SK-N-SH treated with all-trans-retinoic acid at 6 μM for 48 hours (cell line): ENCODE measurements around the gene THADA.
A peak's percentile ranks its signal among the peaks of the same experiment; 100 is the strongest.

Source experiments
- ATAC-seq: fragments of 200-7000 bp; cut with Tn5 transposase; 3 replicates; pipeline ENCODE4 v1.9.1; 2020; ENCODE audit warnings: mild to moderate bottlenecking, moderate library complexity
- ARNTL ChIP-seq: fragments of 450-650 bp; formaldehyde crosslinking; IDR thresholded peaks from 2 replicates; pipeline ENCODE4 v1.5.0; 2020; ENCODE audit warnings: low read depth, mild to moderate bottlenecking, moderate library complexity, borderline replicate concordance
- CSDC2 ChIP-seq: fragments of 250-450 bp; sonication (Bioruptor Pico); IDR thresholded peaks from 2 replicates; pipeline ENCODE4 v1.5.0; 2020; ENCODE audit warnings: mild to moderate bottlenecking, moderate library complexity
- ESRRG ChIP-seq: fragments of 250-450 bp; sonication (Bioruptor Pico); IDR thresholded peaks from 2 replicates; pipeline ENCODE4 v1.6.1; 2021; ENCODE audit warnings: mild to moderate bottlenecking
- GLIS3 ChIP-seq: fragments of 250-450 bp; sonication (Bioruptor Pico); IDR thresholded peaks from 2 replicates; pipeline ENCODE4 v1.5.0; 2020; ENCODE audit warnings: mild to moderate bottlenecking, moderate library complexity
- ISL1 ChIP-seq: fragments of 250-450 bp; sonication (Bioruptor Pico); IDR thresholded peaks from 2 replicates; pipeline ENCODE4 v2.1.2; 2022; ENCODE audit warnings: mild to moderate bottlenecking, moderate library complexity
- SNAI2 ChIP-seq: fragments of 250-450 bp; sonication (Bioruptor Pico); IDR thresholded peaks from 2 replicates; pipeline ENCODE4 v1.5.0; 2020; ENCODE audit warnings: mild to moderate bottlenecking, moderate library complexity
- TCF4 ChIP-seq: fragments of 250-450 bp; sonication (Bioruptor Pico); IDR thresholded peaks from 2 replicates; pipeline ENCODE4 v1.8.0; 2021; ENCODE audit warnings: mild to moderate bottlenecking, moderate library complexity, borderline replicate concordance
- ZFP3 ChIP-seq: fragments of 250-450 bp; sonication (Bioruptor Pico); IDR thresholded peaks from 2 replicates; pipeline ENCODE4 v1.5.0; 2020; ENCODE audit warnings: mild to moderate bottlenecking, moderate library complexity
- ZFP30 ChIP-seq: fragments of 450-650 bp; formaldehyde crosslinking; IDR thresholded peaks from 2 replicates; pipeline ENCODE4 v1.5.0; 2022; ENCODE audit warnings: mild to moderate bottlenecking, moderate library complexity
- ZNF565 ChIP-seq: fragments of 450-650 bp; formaldehyde crosslinking; conservative IDR thresholded peaks from 2 replicates; pipeline ENCODE4 v1.5.0; 2020; ENCODE audit warnings: low read depth, mild to moderate bottlenecking, moderate library complexity
- ZNF70 ChIP-seq: fragments of 450-650 bp; formaldehyde crosslinking; IDR thresholded peaks from 2 replicates; pipeline ENCODE4 v1.5.0; 2020; ENCODE audit warnings: mild to moderate bottlenecking, moderate library complexity
- ZNF8 ChIP-seq: fragments of 450-650 bp; formaldehyde crosslinking; IDR thresholded peaks from 2 replicates; pipeline ENCODE4 v1.5.0; 2020; ENCODE audit warnings: mild to moderate bottlenecking, moderate library complexity
- TF ChIP-seq, protein P1 (sequence below): fragments of 250-450 bp; sonication (Bioruptor Pico); IDR thresholded peaks from 2 replicates; pipeline ENCODE4 v1.5.1; 2021; ENCODE audit warnings: mild to moderate bottlenecking, moderate library complexity
- TF ChIP-seq, protein P2 (sequence below): fragments of 250-450 bp; sonication (Bioruptor Pico); IDR thresholded peaks from 2 replicates; pipeline ENCODE4 v1.8.0; 2021; ENCODE audit warnings: low read depth, mild to moderate bottlenecking, moderate library complexity, borderline replicate concordance
- TF ChIP-seq, protein P3 (sequence below): fragments of 250-450 bp; sonication (Bioruptor Pico); IDR thresholded peaks from 2 replicates; pipeline ENCODE4 v1.5.0; 2020; ENCODE audit warnings: mild to moderate bottlenecking, moderate library complexity
- TF ChIP-seq, protein P4 (sequence below): fragments of 250-450 bp; sonication (Bioruptor Pico); IDR thresholded peaks from 2 replicates; pipeline ENCODE4 v1.5.1; 2020; ENCODE audit warnings: low read depth, mild to moderate bottlenecking, moderate library complexity

Gene THADA, protein sequence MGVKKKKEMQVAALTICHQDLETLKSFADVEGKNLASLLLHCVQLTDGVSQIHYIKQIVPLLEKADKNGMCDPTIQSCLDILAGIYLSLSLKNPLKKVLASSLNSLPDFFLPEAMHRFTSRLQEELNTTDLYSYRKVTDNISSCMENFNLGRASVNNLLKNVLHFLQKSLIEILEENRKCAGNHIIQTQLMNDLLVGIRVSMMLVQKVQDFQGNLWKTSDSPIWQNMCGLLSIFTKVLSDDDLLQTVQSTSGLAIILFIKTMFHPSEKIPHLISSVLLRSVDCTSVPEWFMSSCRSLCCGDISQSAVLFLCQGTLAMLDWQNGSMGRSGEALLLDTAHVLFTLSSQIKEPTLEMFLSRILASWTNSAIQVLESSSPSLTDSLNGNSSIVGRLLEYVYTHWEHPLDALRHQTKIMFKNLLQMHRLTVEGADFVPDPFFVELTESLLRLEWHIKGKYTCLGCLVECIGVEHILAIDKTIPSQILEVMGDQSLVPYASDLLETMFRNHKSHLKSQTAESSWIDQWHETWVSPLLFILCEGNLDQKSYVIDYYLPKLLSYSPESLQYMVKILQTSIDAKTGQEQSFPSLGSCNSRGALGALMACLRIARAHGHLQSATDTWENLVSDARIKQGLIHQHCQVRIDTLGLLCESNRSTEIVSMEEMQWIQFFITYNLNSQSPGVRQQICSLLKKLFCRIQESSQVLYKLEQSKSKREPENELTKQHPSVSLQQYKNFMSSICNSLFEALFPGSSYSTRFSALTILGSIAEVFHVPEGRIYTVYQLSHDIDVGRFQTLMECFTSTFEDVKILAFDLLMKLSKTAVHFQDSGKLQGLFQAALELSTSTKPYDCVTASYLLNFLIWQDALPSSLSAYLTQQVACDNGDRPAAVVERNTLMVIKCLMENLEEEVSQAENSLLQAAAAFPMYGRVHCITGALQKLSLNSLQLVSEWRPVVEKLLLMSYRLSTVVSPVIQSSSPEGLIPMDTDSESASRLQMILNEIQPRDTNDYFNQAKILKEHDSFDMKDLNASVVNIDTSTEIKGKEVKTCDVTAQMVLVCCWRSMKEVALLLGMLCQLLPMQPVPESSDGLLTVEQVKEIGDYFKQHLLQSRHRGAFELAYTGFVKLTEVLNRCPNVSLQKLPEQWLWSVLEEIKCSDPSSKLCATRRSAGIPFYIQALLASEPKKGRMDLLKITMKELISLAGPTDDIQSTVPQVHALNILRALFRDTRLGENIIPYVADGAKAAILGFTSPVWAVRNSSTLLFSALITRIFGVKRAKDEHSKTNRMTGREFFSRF (N-terminal part only)

DNA sequence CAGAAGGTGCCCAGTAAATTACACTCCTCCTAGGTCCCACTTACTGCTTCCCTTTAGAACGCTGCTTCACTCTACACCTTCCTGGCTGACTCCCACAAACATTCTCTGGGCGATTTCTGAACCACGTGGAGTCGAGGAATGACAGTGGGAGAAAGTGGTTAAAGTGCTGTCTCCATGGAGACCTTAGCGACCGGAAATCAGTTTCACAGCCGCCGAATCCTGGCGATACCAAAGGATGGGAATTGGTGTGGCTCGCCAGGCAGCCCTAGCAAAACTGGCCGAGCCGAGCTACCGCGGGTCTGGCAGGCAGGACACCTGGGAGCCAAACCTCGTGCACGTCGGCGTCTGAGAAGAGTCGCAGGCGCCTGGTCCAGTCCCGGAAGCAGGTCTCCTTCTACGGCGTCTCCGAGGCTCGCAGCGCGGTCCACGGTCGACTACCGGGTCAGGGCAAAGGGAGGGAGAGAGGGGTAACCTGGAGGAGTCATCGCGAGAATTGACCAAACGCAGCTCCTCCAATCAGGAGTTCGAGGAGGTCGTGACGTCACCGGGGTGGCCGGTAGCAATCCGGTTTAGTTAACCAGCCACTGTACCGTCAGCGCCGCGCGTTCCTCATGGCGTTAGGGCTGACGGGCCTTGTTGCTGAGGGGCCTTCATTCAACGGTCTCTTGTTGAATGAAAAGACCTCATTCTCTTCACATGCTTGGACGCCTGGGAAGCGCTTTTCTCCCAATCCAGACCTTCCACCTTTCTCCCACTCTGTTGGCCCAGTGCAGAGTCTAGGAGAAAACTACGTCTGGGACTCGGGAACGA is at the start of gene THADA:
TSS of gene THADA (minus strand) at position 436 of the 810 bp plus-strand sequence. CDS start 3,646 bp downstream, outside the sequence.
- peak; percentile 98 for ATAC-seq

DNA sequence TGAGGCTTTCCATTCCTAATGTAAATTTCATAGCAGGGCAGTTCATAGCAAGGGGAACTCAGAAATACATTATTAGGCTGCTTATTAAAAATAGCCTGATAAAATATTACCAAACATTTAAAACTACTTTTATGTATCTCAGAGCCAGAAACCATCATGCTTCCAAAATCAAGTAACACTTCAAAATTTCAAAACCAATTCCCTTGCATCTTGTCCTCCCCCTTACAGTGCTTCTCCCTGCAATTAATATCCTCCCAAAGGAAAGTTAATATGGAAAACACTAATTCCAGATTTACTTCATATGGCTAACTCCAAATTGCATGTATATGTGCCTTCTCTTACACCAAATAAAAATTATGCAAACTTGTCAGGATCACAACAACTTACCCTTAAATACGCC is 47.8 kb upstream of the THADA start:
- TF ChIP-seq, protein P1, sequence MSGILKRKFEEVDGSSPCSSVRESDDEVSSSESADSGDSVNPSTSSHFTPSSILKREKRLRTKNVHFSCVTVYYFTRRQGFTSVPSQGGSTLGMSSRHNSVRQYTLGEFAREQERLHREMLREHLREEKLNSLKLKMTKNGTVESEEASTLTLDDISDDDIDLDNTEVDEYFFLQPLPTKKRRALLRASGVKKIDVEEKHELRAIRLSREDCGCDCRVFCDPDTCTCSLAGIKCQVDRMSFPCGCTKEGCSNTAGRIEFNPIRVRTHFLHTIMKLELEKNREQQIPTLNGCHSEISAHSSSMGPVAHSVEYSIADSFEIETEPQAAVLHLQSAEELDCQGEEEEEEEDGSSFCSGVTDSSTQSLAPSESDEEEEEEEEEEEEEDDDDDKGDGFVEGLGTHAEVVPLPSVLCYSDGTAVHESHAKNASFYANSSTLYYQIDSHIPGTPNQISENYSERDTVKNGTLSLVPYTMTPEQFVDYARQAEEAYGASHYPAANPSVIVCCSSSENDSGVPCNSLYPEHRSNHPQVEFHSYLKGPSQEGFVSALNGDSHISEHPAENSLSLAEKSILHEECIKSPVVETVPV (CRISPR knock-in tag): no peak
- TF ChIP-seq ARNTL (no peak), ESRRG (no peak), TCF4 (CRISPR knock-in tag) (no peak), ZFP30 (CRISPR knock-in tag) (no peak)
- TF ChIP-seq, protein P2, sequence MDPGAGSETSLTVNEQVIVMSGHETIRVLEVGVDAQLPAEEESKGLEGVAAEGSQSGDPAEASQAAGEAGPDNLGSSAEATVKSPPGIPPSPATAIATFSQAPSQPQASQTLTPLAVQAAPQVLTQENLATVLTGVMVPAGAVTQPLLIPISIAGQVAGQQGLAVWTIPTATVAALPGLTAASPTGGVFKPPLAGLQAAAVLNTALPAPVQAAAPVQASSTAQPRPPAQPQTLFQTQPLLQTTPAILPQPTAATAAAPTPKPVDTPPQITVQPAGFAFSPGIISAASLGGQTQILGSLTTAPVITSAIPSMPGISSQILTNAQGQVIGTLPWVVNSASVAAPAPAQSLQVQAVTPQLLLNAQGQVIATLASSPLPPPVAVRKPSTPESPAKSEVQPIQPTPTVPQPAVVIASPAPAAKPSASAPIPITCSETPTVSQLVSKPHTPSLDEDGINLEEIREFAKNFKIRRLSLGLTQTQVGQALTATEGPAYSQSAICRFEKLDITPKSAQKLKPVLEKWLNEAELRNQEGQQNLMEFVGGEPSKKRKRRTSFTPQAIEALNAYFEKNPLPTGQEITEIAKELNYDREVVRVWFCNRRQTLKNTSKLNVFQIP (CRISPR knock-in tag): no peak
- TF ChIP-seq, protein P3, sequence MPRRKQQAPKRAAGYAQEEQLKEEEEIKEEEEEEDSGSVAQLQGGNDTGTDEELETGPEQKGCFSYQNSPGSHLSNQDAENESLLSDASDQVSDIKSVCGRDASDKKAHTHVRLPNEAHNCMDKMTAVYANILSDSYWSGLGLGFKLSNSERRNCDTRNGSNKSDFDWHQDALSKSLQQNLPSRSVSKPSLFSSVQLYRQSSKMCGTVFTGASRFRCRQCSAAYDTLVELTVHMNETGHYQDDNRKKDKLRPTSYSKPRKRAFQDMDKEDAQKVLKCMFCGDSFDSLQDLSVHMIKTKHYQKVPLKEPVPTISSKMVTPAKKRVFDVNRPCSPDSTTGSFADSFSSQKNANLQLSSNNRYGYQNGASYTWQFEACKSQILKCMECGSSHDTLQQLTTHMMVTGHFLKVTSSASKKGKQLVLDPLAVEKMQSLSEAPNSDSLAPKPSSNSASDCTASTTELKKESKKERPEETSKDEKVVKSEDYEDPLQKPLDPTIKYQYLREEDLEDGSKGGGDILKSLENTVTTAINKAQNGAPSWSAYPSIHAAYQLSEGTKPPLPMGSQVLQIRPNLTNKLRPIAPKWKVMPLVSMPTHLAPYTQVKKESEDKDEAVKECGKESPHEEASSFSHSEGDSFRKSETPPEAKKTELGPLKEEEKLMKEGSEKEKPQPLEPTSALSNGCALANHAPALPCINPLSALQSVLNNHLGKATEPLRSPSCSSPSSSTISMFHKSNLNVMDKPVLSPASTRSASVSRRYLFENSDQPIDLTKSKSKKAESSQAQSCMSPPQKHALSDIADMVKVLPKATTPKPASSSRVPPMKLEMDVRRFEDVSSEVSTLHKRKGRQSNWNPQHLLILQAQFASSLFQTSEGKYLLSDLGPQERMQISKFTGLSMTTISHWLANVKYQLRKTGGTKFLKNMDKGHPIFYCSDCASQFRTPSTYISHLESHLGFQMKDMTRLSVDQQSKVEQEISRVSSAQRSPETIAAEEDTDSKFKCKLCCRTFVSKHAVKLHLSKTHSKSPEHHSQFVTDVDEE (CRISPR knock-in tag): no peak
- ATAC-seq: no peak

More for the DNA sequence above, at the start of gene THADA:
- TF ChIP-seq, protein P2 (CRISPR knock-in tag): no peak
- TF ChIP-seq ZNF565 (CRISPR knock-in tag): no peak
- TF ChIP-seq ZNF70 (CRISPR knock-in tag): 0 out of 2 replicates have a peak, but pooled peaks have one; percentile 23
- peak; percentile 38; the same call in 1 of the 2 replicates for TF ChIP-seq SNAI2 (CRISPR knock-in tag)
- peak; percentile 31; the same call in 1 of the 2 replicates for TF ChIP-seq ZFP3 (CRISPR knock-in tag)
- TF ChIP-seq, protein P4, sequence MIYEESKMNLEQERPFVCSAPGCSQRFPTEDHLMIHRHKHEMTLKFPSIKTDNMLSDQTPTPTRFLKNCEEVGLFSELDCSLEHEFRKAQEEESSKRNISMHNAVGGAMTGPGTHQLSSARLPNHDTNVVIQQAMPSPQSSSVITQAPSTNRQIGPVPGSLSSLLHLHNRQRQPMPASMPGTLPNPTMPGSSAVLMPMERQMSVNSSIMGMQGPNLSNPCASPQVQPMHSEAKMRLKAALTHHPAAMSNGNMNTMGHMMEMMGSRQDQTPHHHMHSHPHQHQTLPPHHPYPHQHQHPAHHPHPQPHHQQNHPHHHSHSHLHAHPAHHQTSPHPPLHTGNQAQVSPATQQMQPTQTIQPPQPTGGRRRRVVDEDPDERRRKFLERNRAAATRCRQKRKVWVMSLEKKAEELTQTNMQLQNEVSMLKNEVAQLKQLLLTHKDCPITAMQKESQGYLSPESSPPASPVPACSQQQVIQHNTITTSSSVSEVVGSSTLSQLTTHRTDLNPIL (CRISPR knock-in tag): peak; percentile 21; the same call in 1 of the 2 replicates

DNA sequence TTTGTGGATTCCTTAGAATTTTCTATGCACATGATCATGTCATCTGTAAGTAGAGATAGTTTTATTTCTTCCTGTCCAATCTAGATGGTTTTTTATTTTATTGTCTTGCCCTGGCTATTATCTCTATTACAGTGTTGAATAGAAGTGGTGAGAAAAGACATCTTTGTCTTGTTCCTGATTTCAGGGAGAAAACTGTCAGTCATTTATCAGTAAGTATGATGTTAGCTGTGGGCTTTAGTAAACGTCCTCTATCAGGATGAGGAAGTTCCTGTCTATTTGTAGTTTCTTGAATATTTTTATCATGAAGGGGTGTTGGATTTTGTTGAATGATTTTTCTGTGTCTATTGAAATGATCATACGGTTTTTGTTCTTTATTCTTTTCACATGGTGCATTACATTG is 46.5 kb upstream of the THADA start:
- no peak for ATAC-seq
- TF ChIP-seq, protein P3 (CRISPR knock-in tag): no peak
- no peak for TF ChIP-seq ZFP3 (CRISPR knock-in tag)
- TF ChIP-seq ZNF8 (CRISPR knock-in tag): no peak
- TF ChIP-seq, protein P1 (CRISPR knock-in tag): no peak
- TF ChIP-seq ZFP30 (CRISPR knock-in tag): no peak
- no peak for TF ChIP-seq GLIS3 (CRISPR knock-in tag)
- TF ChIP-seq CSDC2: no peak
- no peak for TF ChIP-seq ISL1 (CRISPR knock-in tag)
- TF ChIP-seq, all 23 proteins: peak for 0
